ENCODE data around the gene DENND10.

The DENND10 gene

DNA sequence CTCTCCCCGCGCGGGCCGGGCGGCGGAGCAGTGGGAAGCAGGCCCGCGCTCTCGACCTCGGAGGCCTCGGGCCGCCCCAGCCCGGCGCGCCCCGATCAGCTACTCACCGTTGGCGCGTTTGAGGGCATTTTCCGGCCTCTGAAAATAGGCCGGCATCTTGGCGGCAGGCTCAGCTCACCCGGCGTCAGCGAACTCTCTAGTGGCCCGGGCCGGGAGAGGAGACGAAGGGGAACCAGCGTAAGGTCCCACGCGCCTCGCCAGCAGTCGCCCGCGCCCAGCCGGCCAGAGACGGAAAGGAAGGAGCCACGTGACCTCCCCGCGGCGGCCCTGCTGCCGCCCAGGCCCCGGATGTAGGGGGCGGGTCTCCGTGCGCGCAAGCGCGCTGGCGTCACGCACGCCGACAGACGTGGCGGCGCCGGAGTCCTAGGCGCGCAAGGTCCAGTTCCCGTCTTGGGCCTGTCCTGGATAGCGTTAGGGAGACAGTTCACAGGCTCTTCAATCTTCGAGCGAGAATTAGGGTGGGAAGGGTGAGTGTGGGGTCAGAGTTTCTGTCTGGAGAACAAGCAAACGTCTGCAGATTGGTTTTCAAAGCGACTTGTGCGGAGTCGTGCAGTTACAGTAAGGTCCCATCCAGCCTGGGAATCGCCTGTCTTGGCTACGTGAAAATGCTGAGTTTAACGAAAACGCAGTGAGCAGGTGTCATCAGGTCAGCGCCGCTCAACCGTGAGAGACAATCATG, 23.2 kb upstream of the DENND10 start, which contains the start of gene EIF3A:
Gene EIF3A, minus strand, starts transcription at position 297 of the 739 bp plus-strand sequence. Its CDS starts 141 bp downstream, at position 156.
- H3K9ac ChIP-seq (ENCODE audit: low read depth, low read length, poor library complexity): peak within 1 kb of the TSS; percentile 98
- H2BK12ac ChIP-seq (ENCODE audit: low read length): peak within 1 kb of the TSS; percentile 58
- H3K27me3 ChIP-seq (ENCODE audit: control insufficient read depth in 3 of 3, insufficient read depth in 3 of 3, low read depth in 1 of 3, low read length in 3 of 3): no peaks in the 10 kb centered on the region
- H3K4me1 ChIP-seq (ENCODE audit: control insufficient read depth in 2 of 2, insufficient read depth in 1 of 2, low read depth in 1 of 2, low read length in 2 of 2): peaks cover 6 to 9% of the 10 kb centered on the region in 2 donors
- H4K91ac ChIP-seq (ENCODE audit: low read depth, low read length, poor library complexity): peak within 1 kb of the TSS; percentile 65
- H3K4me2 ChIP-seq (ENCODE audit: insufficient read depth, low read length, poor library complexity, severe bottlenecking): peak within 1 kb of the TSS; percentile 78
- peak within 1 kb of the TSS; percentile 81 for H2BK15ac ChIP-seq (ENCODE audit: low read length)
- H4K8ac ChIP-seq (ENCODE audit: low read depth, low read length): peak within 1 kb of the TSS; percentile 30
- peak within 1 kb of the TSS; percentile 87 for H2AFZ ChIP-seq (ENCODE audit: low read length)
- peak within 1 kb of the TSS; percentile 75 for H2BK5ac ChIP-seq (ENCODE audit: low read length)
- H3K18ac ChIP-seq (ENCODE audit: low read length): peak within 1 kb of the TSS; percentile 99
- H3K14ac ChIP-seq (ENCODE audit: low read length): peak within 1 kb of the TSS; percentile 99
- H3K79me1 ChIP-seq (ENCODE audit: low read depth, low read length): peaks cover 9% of the 10 kb centered on the region
- H3K36me3 ChIP-seq (replicated peaks in 1 of 2; ENCODE audit: control insufficient read depth in 2 of 2, insufficient read depth in 2 of 2, low read length in 2 of 2): peaks cover 2 to 33% of the 10 kb centered on the region in 2 donors
- peak; percentile 89 for DNase-seq (ENCODE audit: low spot score)
- H2AK5ac ChIP-seq (ENCODE audit: low read depth, low read length): peak within 1 kb of the TSS; percentile 99
- H3K27ac ChIP-seq (replicated peaks; ENCODE audit: low read length): peak within 1 kb of the TSS; percentile 66
- H3K9me3 ChIP-seq (replicated peaks in 1 of 2; ENCODE audit: control insufficient read depth in 2 of 2, insufficient read depth in 1 of 2, low read depth in 1 of 2, low read length in 2 of 2): peaks cover 0 to 3% of the 10 kb centered on the region in 2 donors
- H3K4ac ChIP-seq (ENCODE audit: low read length): no peak within 1 kb of the TSS
- no CpG with 5 or more reads among the region's 74 CpGs for WGBS, 2 donors (ENCODE audit: extremely low coverage in 2 of 2, insufficient read length in 2 of 2, insufficient replicate concordance in 1 of 2)
- H3K4me3 ChIP-seq (ENCODE audit: low read length in 2 of 2): peak within 1 kb of the TSS; percentile 55 to 95
- H3K23ac ChIP-seq (ENCODE audit: low read depth, low read length, poor library complexity): peak within 1 kb of the TSS; percentile 98
- H2BK120ac ChIP-seq (ENCODE audit: low read depth, low read length): peak within 1 kb of the TSS; percentile 74

GRCh38 chr10:119084896-119085295, 19.0 kb upstream of the DENND10 start:
- Histone ChIP-seq H3K4me2 (ENCODE audit: insufficient read depth, low read length, poor library complexity, severe bottlenecking) (no peak overlapping the region), H3K9me3 (replicated peaks in 1 of 2; ENCODE audit: control insufficient read depth in 2 of 2, insufficient read depth in 1 of 2, low read depth in 1 of 2, low read length in 2 of 2) (no peaks in the 10 kb centered on the region), H3K27ac (replicated peaks; ENCODE audit: low read length) (no peak overlapping the region), H2BK5ac (ENCODE audit: low read length) (no peak overlapping the region), H3K14ac (ENCODE audit: low read length) (no peak overlapping the region), H2AK5ac (ENCODE audit: low read depth, low read length) (no peak overlapping the region), H2BK15ac (ENCODE audit: low read length) (no peak overlapping the region), H3K18ac (ENCODE audit: low read length) (no peak overlapping the region), H3K4ac (ENCODE audit: low read length) (no peak overlapping the region), H2BK12ac (ENCODE audit: low read length) (no peak overlapping the region), H4K91ac (ENCODE audit: low read depth, low read length, poor library complexity) (no peak overlapping the region), H3K9ac (ENCODE audit: low read depth, low read length, poor library complexity) (no peak overlapping the region), H2BK120ac (ENCODE audit: low read depth, low read length) (no peak overlapping the region), H3K27me3 (ENCODE audit: control insufficient read depth in 3 of 3, insufficient read depth in 3 of 3, low read depth in 1 of 3, low read length in 3 of 3) (no peaks in the 10 kb centered on the region), H3K4me1 (ENCODE audit: control insufficient read depth in 2 of 2, insufficient read depth in 1 of 2, low read depth in 1 of 2, low read length in 2 of 2) (peaks cover 0 to 4% of the 10 kb centered on the region in 2 donors), H3K79me1 (ENCODE audit: low read depth, low read length) (peaks cover 6% of the 10 kb centered on the region), H3K36me3 (replicated peaks in 1 of 2; ENCODE audit: control insufficient read depth in 2 of 2, insufficient read depth in 2 of 2, low read length in 2 of 2) (no peaks in the 10 kb centered on the region), H3K23ac (ENCODE audit: low read depth, low read length, poor library complexity) (no peak overlapping the region), H3K4me3 (ENCODE audit: low read length in 2 of 2) (no peak overlapping the region), H4K8ac (ENCODE audit: low read depth, low read length) (no peak overlapping the region), H2AFZ (ENCODE audit: low read length) (no peak overlapping the region)
- DNase-seq (ENCODE audit: low spot score): no peak
- no CpG with 5 or more reads among the region's 11 CpGs for WGBS, 2 donors (ENCODE audit: extremely low coverage in 2 of 2, insufficient read length in 2 of 2, insufficient replicate concordance in 1 of 2)

DNA sequence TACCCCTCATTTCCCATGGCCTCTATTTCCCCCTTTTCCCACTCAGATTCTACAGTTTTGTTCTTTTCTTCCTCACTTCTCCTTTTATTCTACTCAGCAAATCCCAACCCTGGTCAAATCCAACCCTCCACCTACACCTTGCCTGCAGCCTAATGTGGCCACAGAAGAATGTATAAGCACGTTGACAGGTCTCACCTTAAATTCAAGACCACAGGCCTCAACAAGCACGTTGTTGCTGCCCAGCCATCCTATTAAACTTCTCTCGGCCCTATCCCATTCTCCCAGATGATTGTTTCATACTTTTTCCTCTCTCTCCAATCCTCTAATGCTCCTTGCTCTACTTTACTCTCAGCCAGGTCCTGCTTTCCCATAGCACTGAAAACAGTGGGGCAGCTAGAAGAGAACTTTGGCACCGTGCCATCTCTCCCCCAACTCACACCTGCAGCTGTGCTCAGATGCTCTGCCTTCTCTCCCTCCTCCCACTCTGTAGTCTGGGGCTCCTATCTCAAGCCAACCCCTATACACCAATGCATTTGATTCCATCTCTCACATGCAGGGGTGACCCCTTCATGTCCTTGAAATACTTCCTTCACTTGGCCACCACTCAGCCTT, 16.5 kb upstream of the DENND10 start:
- Histone ChIP-seq H3K4ac (ENCODE audit: low read length) (no peak overlapping the region), H3K4me3 (ENCODE audit: low read length in 2 of 2) (no peak overlapping the region), H2BK5ac (ENCODE audit: low read length) (no peak overlapping the region), H3K9me3 (replicated peaks in 1 of 2; ENCODE audit: control insufficient read depth in 2 of 2, insufficient read depth in 1 of 2, low read depth in 1 of 2, low read length in 2 of 2) (no peaks in the 10 kb centered on the region), H3K36me3 (replicated peaks in 1 of 2; ENCODE audit: control insufficient read depth in 2 of 2, insufficient read depth in 2 of 2, low read length in 2 of 2) (no peaks in the 10 kb centered on the region), H2AK5ac (ENCODE audit: low read depth, low read length) (no peak overlapping the region), H3K9ac (ENCODE audit: low read depth, low read length, poor library complexity) (no peak overlapping the region), H2BK12ac (ENCODE audit: low read length) (no peak overlapping the region), H4K8ac (ENCODE audit: low read depth, low read length) (no peak overlapping the region), H3K27me3 (ENCODE audit: control insufficient read depth in 3 of 3, insufficient read depth in 3 of 3, low read depth in 1 of 3, low read length in 3 of 3) (peaks cover 0 to 5% (median 0%) of the 10 kb centered on the region in 3 experiments), H2BK15ac (ENCODE audit: low read length) (no peak overlapping the region), H4K91ac (ENCODE audit: low read depth, low read length, poor library complexity) (no peak overlapping the region), H3K14ac (ENCODE audit: low read length) (no peak overlapping the region), H2AFZ (ENCODE audit: low read length) (no peak overlapping the region), H3K79me1 (ENCODE audit: low read depth, low read length) (peaks cover under 1% of the 10 kb centered on the region), H3K4me1 (ENCODE audit: control insufficient read depth in 2 of 2, insufficient read depth in 1 of 2, low read depth in 1 of 2, low read length in 2 of 2) (peaks cover 0 to 4% of the 10 kb centered on the region in 2 donors), H3K23ac (ENCODE audit: low read depth, low read length, poor library complexity) (no peak overlapping the region), H2BK120ac (ENCODE audit: low read depth, low read length) (no peak overlapping the region), H3K18ac (ENCODE audit: low read length) (no peak overlapping the region), H3K27ac (replicated peaks; ENCODE audit: low read length) (no peak overlapping the region), H3K4me2 (ENCODE audit: insufficient read depth, low read length, poor library complexity, severe bottlenecking) (no peak overlapping the region)
- no CpG with 5 or more reads among the region's 4 CpGs for WGBS, 2 donors (ENCODE audit: extremely low coverage in 2 of 2, insufficient read length in 2 of 2, insufficient replicate concordance in 1 of 2)
- DNase-seq (ENCODE audit: low spot score): no peak
